ENCODE data around the gene MEGF8.

Gene MEGF8

DNA sequence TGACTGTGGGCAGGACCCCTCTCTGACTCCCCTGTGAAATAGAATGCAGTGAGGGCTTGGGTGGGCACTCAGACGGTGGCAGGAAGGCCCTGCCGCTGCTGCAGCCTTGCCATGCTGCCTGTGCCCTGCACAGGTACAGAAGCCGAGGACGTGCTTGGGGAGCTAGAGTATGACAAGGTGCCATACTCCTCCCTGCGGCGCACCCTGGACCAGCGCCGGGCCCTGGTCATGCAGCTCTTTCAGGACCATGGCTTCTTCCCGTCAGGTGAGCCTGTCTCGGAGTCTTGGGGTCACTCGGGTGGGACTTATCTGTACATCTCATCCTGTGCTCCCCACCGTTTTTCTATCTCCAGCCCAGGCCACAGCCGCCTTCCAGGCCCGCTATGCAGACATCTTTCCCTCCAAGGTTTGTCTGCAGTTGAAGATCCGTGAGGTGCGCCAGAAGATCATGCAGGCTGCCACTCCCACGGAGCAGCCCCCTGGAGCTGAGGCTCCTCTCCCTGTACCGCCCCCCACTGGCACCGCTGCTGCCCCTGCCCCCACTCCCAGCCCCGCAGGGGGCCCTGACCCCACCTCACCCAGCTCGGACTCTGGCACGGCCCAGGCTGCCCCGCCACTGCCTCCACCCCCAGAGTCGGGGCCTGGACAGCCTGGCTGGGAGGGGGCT, 30.8 kb upstream of the MEGF8 start:
- no peak overlapping the region for H3K4me3 ChIP-seq (ENCODE audit: low read depth, low read length)
- no peak for TF ChIP-seq CTCF (IDR thresholded peaks at IDR 0.05; ENCODE audit: insufficient read depth, low read depth, low read length, missing control alignments)

DNA sequence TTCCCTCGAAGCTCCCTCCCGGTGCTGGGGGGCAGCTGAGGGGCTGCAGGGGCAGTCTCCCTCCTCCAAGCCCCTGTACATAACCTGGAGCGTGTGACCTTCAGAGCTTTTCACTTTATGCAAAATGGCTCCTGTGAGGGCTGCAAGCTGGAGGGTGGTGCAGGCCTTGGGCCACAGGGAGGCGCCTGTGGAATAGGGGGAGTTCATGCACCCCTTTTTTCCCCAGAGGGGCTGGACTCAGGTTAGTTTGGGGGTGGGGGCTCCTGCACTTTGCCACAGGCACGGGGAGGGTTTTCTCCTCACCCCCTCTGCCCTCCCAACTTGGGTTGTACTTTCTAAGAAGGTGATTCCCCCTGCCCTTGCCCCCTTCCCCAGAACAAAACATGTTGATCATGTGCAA, 30.1 kb upstream of the MEGF8 start:
- no peak for DNase-seq (ENCODE audit: low read depth)
- no peak for TF ChIP-seq CTCF (IDR thresholded peaks at IDR 0.05; ENCODE audit: insufficient read depth, low read depth, low read length, missing control alignments)
- H3K4me3 ChIP-seq (ENCODE audit: low read depth, low read length) = no peak overlapping the region

More for the DNA sequence above, 30.8 kb upstream of the MEGF8 start:
- DNase-seq (ENCODE audit: low read depth) = no peak

DNA sequence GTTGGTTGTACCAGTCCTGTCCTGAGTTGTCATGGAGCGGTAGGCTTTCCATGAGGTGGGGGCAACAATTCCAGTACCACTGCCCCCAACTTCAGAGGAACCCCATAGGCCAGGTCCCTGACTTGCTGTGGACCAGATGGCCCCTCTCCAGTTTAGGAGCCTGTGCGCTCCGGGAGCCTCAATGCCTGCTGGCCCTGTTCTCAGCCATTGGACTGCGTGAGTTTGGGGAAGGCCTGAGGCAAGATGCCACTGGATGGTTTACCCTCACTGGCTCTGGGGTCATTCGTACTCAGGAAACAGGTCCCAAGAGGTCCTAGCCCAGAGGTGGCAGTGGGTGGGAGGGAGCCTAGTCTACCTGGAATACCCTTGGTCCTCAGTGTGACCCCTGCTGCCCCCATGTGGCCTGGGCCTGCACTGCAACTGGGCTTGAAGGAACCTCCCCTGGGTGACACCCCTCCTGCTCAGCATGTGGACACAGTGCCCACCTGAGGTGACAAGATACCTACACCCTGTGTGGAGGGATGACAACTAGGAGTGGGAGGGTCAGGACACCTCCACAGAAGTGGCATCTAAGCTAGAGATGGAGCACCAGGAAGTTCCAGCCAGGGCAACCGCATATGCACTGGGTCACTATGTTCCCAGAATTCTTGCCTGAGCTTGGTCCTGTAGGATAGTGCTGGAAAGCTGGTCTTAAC, 29.5 kb upstream of the MEGF8 start:
- H3K4me3 ChIP-seq (ENCODE audit: low read depth, low read length) = no peak overlapping the region
- DNase-seq (ENCODE audit: low read depth) = peak; percentile 84
- TF ChIP-seq CTCF (IDR thresholded peaks at IDR 0.05; ENCODE audit: insufficient read depth, low read depth, low read length, missing control alignments) = peak; percentile 98

DNA sequence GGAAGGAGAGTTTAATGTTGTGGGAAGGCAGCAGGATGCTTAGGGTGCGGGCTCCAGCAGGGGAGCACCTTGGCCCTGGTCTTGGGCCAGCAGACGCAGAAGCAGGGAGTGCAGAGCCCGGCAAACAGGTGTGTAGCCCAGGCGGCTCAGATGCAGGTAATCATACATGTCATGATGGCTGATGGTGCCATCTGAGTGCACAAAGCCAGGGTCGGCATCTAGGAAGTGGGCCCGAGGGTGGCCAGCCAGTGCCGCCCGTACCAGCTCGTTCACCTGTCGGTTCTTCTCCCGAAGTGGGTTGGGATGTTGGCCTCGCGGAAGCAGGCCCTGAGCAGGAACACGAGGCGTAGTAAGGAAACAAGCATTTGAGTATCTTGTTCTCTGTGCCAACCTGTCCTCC, 28.4 kb upstream of the MEGF8 start:
- DNase-seq (ENCODE audit: low read depth) = no peak
- no peak for TF ChIP-seq CTCF (IDR thresholded peaks at IDR 0.05; ENCODE audit: insufficient read depth, low read depth, low read length, missing control alignments)
- H3K4me3 ChIP-seq (ENCODE audit: low read depth, low read length) = no peak overlapping the region

- TF ChIP-seq CTCF (IDR thresholded peaks at IDR 0.05; ENCODE audit: insufficient read depth, low read depth, low read length, missing control alignments) = no peak
- peak; percentile 1 for DNase-seq (ENCODE audit: low read depth)
- peak within 1 kb of the TSS; percentile 82 for H3K4me3 ChIP-seq (ENCODE audit: low read depth, low read length)
Measured at GRCh38 chr19:42301646-42302203, 23.7 kb upstream of the MEGF8 start, which contains the start of gene PRR19. Gene PRR19, plus strand, starts transcription at chr19:42302132. Its CDS starts 7,453 bp downstream, at chr19:42309585.

GRCh38 chr19:42303101-42303464, 22.4 kb upstream of the MEGF8 start:
- no peak for TF ChIP-seq CTCF (IDR thresholded peaks at IDR 0.05; ENCODE audit: insufficient read depth, low read depth, low read length, missing control alignments)
- no peak for DNase-seq (ENCODE audit: low read depth)
- peak overlapping the region; percentile 82 for H3K4me3 ChIP-seq (ENCODE audit: low read depth, low read length)
